Stimulated activated CD4-positive, alpha-beta T cell treated with anti-CD3 and anti-CD28 coated beads, Interleukin-4, amount 100 ng/mL, for 4 hours (primary cell): ENCODE data around the gene EVC.

Experiments
- DNase-seq, 2 experiments: peaks; one replicate each; pipeline ENCODE4 v3.0.0-alpha.2; 2020

Gene EVC

GRCh38 chr4:5710961-5711478 lies at the start of gene EVC:
TSS of gene EVC (plus strand) at chr4:5711201. CDS start at chr4:5711381, 180 bp downstream.
- DNase-seq = peak in 1 of 2 experiments; percentile 17

- no peak for DNase-seq
These were observed 49.8 kb upstream of the EVC start for GRCh38 chr4:5661237-5661636.

DNA sequence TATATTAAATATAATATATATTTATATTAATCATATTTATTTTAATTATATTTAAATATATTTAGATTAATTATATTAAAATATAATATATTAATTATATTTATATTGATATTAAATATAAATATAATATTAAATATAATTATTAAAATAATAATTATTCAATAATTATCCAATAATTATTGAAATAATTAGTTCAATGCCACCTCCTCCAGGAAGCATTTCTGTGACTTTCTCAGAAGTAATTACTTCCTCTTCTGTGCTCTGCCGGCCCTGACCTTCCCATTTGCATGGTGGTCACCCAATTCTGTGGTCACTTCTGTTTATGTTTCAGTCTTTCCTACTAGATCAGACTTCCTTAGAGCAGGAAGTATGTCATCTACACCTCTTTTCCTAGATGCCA lies 48.4 kb upstream of the EVC start:
- no peak for DNase-seq

- no peak for DNase-seq
These were observed 46.2 kb upstream of the EVC start for GRCh38 chr4:5664778-5665177.

DNA sequence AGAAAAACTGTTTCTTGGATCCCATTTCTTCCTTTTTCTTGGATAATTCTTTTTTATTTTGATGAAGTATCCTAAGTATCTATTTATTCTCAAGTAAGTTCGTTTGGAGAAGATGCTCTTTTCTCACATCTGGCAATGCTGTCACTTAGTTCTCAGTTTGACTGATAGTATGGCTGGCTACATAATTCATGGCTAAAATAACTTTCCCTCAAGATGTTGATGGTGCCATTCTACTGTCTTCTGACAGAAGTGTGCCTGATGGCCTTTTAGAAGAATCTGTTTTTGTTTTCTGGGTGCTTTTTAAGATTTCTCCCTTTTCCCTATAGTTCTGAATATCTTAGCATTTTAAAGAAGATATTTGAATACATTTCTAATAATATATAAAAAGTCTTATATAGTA lies 44.3 kb upstream of the EVC start:
- no peak for DNase-seq

- DNase-seq = no peak
These were observed 34.2 kb upstream of the EVC start for GRCh38 chr4:5676763-5677162.

DNA sequence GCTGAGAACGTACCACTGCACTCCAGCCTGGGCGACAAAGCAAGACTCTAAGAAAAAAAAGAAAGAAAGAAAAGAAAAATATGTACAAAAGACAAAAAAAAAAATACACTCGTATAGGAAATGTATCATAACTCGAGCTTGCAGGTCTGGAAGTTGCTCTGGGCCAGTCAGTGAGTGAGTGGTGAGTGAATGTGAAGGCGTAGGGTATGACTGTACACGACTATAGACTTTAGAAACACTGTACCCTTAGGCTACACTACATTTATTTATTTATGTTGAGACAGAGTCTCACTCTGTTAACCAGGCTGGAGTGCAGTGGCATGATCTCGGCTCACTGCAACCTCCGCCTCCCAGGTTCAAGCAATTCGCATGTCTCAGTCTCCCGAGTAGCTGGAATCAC lies 32.0 kb upstream of the EVC start:
- DNase-seq = no peak

- no peak for DNase-seq
These were observed 27.4 kb upstream of the EVC start for GRCh38 chr4:5683566-5683965.

DNA sequence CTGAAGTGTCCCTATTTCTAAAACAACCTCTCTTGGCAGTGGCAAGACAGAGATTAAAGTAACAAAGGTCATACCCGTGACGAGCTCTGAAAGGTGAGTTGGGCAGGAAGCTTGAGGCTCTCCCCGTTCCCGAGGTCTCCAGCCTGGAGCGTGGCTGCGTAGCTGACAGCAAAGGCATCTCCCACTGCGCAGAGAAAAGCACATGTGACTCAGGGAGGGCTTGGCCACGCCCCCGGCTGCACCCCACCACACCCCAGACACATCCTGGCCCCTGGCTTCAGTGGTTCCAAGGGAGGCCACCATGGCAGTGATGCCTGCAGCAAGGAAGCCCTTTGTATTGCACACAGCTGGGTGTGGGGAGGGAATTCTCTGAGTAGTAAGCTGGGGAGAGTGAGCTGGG lies 25.7 kb upstream of the EVC start:
- DNase-seq = no peak

DNA sequence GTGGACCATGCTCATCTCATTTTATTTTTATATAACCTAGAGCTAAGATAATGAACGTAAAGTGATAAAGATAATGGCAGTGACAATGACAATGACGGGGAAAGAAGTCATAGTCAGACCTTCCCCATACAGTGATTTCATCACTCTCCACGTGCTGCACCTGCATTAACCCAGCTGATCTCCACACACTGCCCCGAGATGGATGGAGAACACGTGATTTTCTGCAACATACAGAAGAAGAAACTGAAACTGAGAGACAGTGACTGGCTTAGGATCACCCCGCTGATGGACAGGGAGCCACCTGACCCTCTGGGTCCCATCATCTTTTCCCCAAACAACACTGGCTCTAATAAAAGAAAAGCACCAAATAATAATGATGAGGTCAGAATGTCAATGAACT lies 24.7 kb upstream of the EVC start:
- no peak for DNase-seq

GRCh38 chr4:5689065-5689464 lies 21.9 kb upstream of the EVC start:
- DNase-seq = no peak

- no peak for DNase-seq
These were observed 19.4 kb upstream of the EVC start for GRCh38 chr4:5691491-5692132.

DNA sequence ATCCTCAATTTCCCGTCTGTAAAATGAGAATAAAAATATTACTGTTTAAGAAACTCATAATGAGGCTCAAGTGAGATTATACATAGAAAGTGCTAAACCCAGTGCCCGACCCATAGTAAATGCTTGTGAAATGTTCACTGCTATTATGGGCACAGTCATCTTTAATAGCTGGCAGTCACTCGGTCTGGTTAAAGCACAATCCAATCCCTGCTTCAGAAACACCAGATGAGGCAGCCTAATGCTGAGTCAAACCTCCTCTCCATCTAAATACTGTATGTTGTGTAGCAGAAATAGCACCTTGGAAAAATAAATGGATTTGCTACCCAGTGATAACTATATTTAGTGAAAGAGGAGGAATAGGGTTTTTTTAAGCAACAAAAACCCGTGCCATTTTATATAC lies 17.1 kb upstream of the EVC start:
- DNase-seq = no peak

DNA sequence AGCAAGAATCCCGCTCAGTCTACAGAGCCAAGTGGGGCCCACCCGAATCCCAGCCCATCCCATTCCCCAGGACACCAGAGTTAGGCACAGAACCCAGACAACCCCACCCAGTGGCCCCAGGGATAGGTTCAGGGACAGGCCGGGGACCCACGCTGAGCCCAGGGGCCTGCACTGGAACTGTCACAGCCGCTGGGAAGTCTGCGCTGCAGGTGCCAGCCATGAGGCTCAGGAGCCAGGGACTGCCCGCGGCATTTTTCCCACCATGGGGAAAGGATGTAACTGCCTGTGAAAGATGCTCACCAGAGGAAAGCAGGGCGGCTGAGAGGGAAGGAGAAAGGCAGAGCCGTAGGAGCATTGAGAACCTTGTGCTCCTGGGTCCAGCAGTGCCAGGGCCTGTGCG lies 14.7 kb upstream of the EVC start:
- no peak for DNase-seq

DNA sequence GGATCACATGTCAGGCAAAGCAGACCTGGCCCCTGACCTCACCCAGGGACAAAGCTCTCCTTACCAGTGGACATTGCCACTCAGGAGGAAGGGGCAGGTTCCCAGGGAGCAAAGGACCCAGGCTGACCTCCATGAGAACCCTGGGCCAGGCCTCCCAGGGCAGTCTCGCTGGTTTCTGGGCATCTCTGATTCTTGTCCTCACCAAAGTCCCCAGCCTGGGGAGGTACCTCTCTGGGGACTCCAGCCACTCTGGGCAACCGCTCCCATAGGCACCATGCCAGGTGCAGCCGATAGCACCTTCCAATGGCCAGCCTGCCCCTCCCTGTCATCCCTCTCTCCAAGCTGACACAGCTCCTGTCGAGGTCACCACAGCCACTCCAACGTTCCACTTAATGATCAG lies 10.5 kb upstream of the EVC start:
- no peak for DNase-seq

- DNase-seq = no peak
These were observed 9.0 kb upstream of the EVC start for GRCh38 chr4:5701971-5702370.

- DNase-seq = no peak
These were observed 7.2 kb upstream of the EVC start for GRCh38 chr4:5703831-5704230.

- no peak for DNase-seq
These were observed 6.7 kb upstream of the EVC start for GRCh38 chr4:5704276-5704675.

- no peak for DNase-seq
These were observed 5.2 kb upstream of the EVC start for GRCh38 chr4:5705647-5706320.

DNA sequence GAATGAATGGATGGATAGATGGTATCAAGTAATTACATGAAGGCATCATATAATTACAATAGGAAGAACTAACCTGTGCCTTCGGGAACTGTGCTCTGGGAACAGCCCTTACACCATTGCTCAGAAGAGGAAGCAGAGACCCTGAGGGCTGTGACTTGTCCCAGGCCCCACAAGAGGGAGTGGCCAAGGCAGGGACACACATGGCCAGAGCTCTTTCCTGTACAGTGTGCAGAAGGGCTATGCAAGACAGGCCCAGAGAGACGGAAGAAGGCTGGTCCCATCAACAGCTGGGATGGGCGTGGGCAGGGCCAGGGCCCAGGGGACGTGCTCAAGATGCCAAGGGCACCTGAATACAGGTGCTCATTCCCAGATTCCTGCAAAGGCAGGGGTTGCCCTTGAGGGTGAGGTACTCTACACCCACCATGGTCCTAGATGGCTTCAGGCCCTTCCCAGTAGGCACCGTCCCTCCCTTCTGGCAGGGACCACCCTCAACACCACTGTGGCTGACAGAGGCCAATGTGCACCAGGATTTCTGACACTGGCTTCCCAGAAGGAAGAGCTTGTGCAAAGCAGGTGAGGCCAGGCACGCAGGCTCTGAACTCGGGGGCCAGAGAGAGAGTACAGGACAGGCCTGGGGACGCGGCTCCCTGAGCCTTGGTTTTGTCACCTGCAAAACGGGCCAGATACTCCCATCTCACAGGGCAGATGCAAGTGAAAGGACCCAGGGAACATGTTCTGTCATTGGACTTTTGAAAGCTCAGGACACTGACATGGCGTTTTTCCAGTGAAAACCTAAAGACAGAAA lies 4.3 kb upstream of the EVC start:
- DNase-seq = no peak

DNA sequence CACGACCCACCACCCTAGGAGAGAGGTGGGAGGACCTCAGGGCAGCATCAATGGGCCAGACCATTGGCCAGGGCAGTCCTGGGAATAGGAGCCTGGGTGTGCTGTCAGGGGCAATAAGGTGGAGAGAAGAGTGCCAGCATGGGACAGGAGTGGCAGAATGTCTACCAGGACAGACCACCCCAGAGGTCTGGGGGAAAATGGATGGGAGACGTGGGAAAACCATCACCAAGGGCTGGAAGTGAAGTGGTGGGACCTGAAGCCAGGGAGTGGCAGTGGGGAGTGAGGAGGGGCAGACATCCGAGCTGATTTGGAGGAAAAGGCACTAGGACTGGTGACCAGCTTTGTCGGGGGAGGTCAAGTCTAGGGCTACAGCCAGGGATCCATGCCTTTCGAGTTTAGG lies 3.6 kb upstream of the EVC start:
- no peak for DNase-seq

GRCh38 chr4:5707778-5708448 lies 3.1 kb upstream of the EVC start:
- no peak for DNase-seq

DNA sequence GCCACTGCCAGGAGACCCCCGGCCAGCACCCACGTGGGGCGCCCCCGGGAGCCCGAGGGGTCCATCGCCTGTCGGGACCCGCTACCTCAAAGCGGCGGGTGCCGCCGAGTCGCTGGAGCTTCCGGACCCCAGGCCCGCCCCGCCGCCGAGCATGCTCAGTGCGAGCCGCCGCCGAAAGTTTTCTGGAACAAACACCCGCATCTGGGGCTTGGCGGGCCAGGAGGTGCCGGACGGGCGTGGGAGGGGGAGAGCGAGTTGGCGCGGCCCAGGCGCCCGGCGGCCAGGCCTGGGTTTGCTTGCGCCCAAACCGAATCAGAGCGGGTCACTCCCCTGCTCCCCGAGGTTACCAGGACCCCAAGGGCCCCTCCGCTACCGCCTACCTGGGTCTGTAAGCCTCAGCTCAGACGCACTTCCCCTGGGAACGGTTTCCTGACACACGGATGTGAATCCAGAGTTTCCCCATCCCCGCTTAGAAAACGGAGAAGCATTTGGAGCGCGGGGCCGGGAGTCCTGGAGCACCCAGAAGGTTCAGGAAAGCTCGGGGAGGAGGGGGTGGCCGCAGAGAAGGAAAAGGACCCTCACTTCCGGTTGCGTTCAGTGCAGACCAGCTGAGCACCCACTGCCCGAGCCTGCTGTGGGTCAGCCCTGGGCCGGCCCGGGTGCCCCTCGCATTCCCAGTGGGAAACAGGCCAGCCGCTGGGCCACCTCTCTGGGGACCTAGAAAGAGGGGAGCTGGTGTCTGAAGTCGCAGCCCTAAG lies 2.4 kb upstream of the EVC start, which contains the start of gene EVC2:
Gene EVC2, minus strand, starts transcription at position 111 of the 758 bp plus-strand sequence. Its CDS starts 46 bp downstream, at position 65.
- peak; percentile 4 to 20 for DNase-seq
